ENCODE results near the gene ERICH6B. TPM values are rescaled to one million over a fixed set of nuclear protein-coding genes. Genes with fewer than 3 reads are reported as not detected.

The ERICH6B gene
- total RNA-seq, 1 donor from 2014 or later = not detected

DNA sequence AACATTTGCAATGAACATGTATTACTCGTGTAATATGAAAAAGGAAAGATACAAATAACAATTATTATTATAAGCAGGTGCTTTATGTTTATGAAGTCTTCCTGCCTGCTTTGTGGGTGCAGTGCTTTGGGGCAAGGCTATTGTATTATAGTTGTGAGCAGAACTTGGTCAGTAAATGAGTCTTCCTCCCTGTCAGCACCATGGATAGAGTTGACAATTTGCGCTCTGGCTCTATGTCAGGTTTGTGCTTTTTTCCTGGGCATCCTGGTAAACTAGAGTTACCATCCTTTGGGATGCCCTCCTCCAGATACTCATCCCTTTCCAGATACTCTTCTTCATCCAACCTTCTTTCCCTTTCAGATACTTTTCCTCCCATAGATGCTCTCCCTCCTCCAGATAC, 19.6 kb downstream of the ERICH6B start:
- no peaks in the 10 kb centered on the region for H3K36me3 ChIP-seq (ENCODE audit: control insufficient read depth, insufficient read depth, low read length)
- H3K4me3 ChIP-seq (ENCODE audit: low read depth, low read length) = no peak overlapping the region
- FAIRE-seq = no peak
- no peak for TF ChIP-seq CTCF (IDR thresholded peaks at IDR 0.05; ENCODE audit: insufficient read depth, low read length, severe bottlenecking)
- no peaks in the 10 kb centered on the region for H3K27me3 ChIP-seq (ENCODE audit: control insufficient read depth, insufficient read depth, low read length)
- DNase-seq (ENCODE audit: low read depth) = peak; percentile 5

GRCh38 chr13:45594764-45595163, 20.8 kb downstream of the ERICH6B start:
- no peak for DNase-seq (ENCODE audit: low read depth)
- no peak overlapping the region for H3K4me3 ChIP-seq (ENCODE audit: low read depth, low read length)
- no peak for FAIRE-seq
- no peaks in the 10 kb centered on the region for H3K27me3 ChIP-seq (ENCODE audit: control insufficient read depth, insufficient read depth, low read length)
- TF ChIP-seq CTCF (IDR thresholded peaks at IDR 0.05; ENCODE audit: insufficient read depth, low read length, severe bottlenecking) = no peak
- H3K36me3 ChIP-seq (ENCODE audit: control insufficient read depth, insufficient read depth, low read length) = no peaks in the 10 kb centered on the region

GRCh38 chr13:45594227-45594626, 21.3 kb downstream of the ERICH6B start:
- FAIRE-seq (no peak), DNase-seq (ENCODE audit: low read depth) (no peak)
- TF ChIP-seq CTCF (IDR thresholded peaks at IDR 0.05; ENCODE audit: insufficient read depth, low read length, severe bottlenecking) = no peak
- Histone ChIP-seq H3K27me3 (ENCODE audit: control insufficient read depth, insufficient read depth, low read length) (no peaks in the 10 kb centered on the region), H3K36me3 (ENCODE audit: control insufficient read depth, insufficient read depth, low read length) (no peaks in the 10 kb centered on the region), H3K4me3 (ENCODE audit: low read depth, low read length) (no peak overlapping the region)

DNA sequence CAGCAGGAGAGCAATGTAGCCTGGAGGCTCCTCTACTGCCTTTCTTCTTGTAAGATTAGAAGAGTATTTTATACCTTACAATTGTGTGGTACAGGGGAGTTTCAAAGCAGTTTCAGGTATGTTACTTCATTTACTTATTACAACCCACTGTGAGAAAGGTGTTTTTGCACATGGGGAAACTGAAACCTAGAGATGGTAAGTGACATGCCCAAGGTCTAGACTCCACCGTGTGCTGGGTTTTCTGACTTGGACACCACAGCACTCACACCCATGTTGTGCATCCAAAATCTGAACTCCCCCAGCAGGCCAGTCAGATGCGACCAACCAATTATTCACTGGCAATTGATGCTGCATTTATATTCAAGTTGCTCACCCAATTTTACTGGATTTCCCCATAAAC, 22.8 kb downstream of the ERICH6B start:
- Histone ChIP-seq H3K36me3 (ENCODE audit: control insufficient read depth, insufficient read depth, low read length) (no peaks in the 10 kb centered on the region), H3K27me3 (ENCODE audit: control insufficient read depth, insufficient read depth, low read length) (no peaks in the 10 kb centered on the region), H3K4me3 (ENCODE audit: low read depth, low read length) (no peak overlapping the region)
- TF ChIP-seq CTCF (IDR thresholded peaks at IDR 0.05; ENCODE audit: insufficient read depth, low read length, severe bottlenecking) = no peak
- FAIRE-seq (no peak), DNase-seq (ENCODE audit: low read depth) (no peak)

- DNase-seq (ENCODE audit: low read depth) = no peak
- FAIRE-seq = no peak
- no peak overlapping the region for H3K4me3 ChIP-seq (ENCODE audit: low read depth, low read length)
- no peaks in the 10 kb centered on the region for H3K27me3 ChIP-seq (ENCODE audit: control insufficient read depth, insufficient read depth, low read length)
- no peaks in the 10 kb centered on the region for H3K36me3 ChIP-seq (ENCODE audit: control insufficient read depth, insufficient read depth, low read length)
- TF ChIP-seq CTCF (IDR thresholded peaks at IDR 0.05; ENCODE audit: insufficient read depth, low read length, severe bottlenecking) = no peak
Observed at GRCh38 chr13:45590066-45590465, 25.5 kb downstream of the ERICH6B start.

DNA sequence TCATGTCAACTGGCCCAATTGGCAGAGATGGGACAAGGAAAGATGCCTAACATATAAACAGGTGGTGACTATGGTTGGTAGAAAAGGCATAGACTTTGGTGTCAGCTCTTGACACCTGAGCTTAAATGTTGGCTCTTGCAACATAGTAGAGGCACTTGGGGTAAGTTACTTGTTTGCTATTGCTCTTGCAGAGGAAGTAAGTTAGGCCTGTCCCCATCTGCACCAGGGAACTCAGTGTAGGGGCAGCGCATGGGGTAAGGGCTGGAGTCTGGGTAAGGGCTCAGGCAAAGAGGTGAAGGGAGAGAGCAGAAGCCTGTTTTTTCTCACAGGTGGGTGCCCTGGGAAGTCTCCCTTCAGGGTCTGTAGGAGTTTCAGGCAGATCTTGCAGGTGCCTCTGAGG, 27.6 kb downstream of the ERICH6B start:
- DNase-seq (ENCODE audit: low read depth) = no peak
- TF ChIP-seq CTCF (IDR thresholded peaks at IDR 0.05; ENCODE audit: insufficient read depth, low read length, severe bottlenecking) = no peak
- Histone ChIP-seq H3K36me3 (ENCODE audit: control insufficient read depth, insufficient read depth, low read length) (no peaks in the 10 kb centered on the region), H3K27me3 (ENCODE audit: control insufficient read depth, insufficient read depth, low read length) (no peaks in the 10 kb centered on the region), H3K4me3 (ENCODE audit: low read depth, low read length) (no peak overlapping the region)
- FAIRE-seq = no peak
